Naive thymus-derived CD4-positive, alpha-beta T cell (primary cell): Measurements from ENCODE around the gene TAOK1. TPM values are rescaled to one million over a fixed set of nuclear protein-coding genes. Genes with fewer than 3 reads are reported as not detected.
"Not testable (repeated sequence)": the region's sequence is repeated elsewhere in the genome, so short reads cannot be mapped to it uniquely, and the experiment has no call there.

ENCODE experiments used
- ATAC-seq: fragments of 150-1000 bp; cut with Tn5 transposase; 2 replicates; pipeline ENCODE4 v1.10.0; 2021; ENCODE audit warnings: mild to moderate bottlenecking, moderate library complexity
- CTCF ChIA-PET: fragments of 350-600 bp; sonication (Branson Sonifier 250); formaldehyde crosslinking; loops from one replicate; lab custom pipeline; 2021; ENCODE audit warnings: antibody characterized with exemption; lab: Charles Lee
- POLR2A ChIA-PET: fragments of 350-600 bp; sonication (Branson Sonifier 250); formaldehyde crosslinking; loops from one replicate; lab custom pipeline; 2021; ENCODE audit warnings: antibody characterized with exemption, inconsistent platforms; lab: Charles Lee
- DNase-seq, 9 donors: peaks; one replicate each; pipeline versions ENCODE4 v3.0.0 to v3.0.0-alpha.2; 2020 to 2022; ENCODE audit warnings: mixed read lengths in 1 of 9
- H3K27ac ChIP-seq: one replicate; pipeline ENCODE4 v1.7.0; 2013; ENCODE audit warnings: mild to moderate bottlenecking, low read depth, low read length, moderate library complexity
- H3K27me3 ChIP-seq, 2 donors: one replicate each; pipeline ENCODE4 v1.7.0; 2013; ENCODE audit warnings: low read length in 2 of 2, mild to moderate bottlenecking in 2 of 2, moderate library complexity in 2 of 2; ENCODE audit not compliant: control insufficient read depth in 2 of 2, insufficient read depth in 2 of 2
- H3K36me3 ChIP-seq, 3 experiments: 1 replicate in 2 of 3; 2 replicates in 1 of 3; pipeline ENCODE4 v1.7.0; 2013; ENCODE audit warnings: low read length in 3 of 3, mild to moderate bottlenecking in 3 of 3, moderate library complexity in 1 of 3; ENCODE audit not compliant: insufficient read depth in 3 of 3, control insufficient read depth in 2 of 3
- H3K4me1 ChIP-seq, 2 donors: one replicate each; pipeline ENCODE4 v1.7.0; 2013; ENCODE audit warnings: low read length in 2 of 2, mild to moderate bottlenecking in 2 of 2, moderate library complexity in 1 of 2; ENCODE audit not compliant: control insufficient read depth in 2 of 2, insufficient read depth in 2 of 2
- H3K4me3 ChIP-seq: 2 replicates; pipeline ENCODE4 v1.7.0; 2013; ENCODE audit warnings: mild to moderate bottlenecking, low read length
- H3K9me3 ChIP-seq, 3 experiments: 1 replicate in 2 of 3; 2 replicates in 1 of 3; pipeline ENCODE4 v1.7.0; 2013; ENCODE audit warnings: low read length in 3 of 3; ENCODE audit not compliant: control insufficient read depth in 2 of 3
- H3K27ac Mint-ChIP-seq, 9 donors: one replicate each; pipeline ENCODE4 v1.8.0; 2020 to 2022; ENCODE audit warnings: mixed read lengths in 9 of 9, mild to moderate bottlenecking in 8 of 9, moderate library complexity in 5 of 9, inconsistent platforms in 2 of 9
- H3K27me3 Mint-ChIP-seq, 5 donors: one replicate each; pipeline ENCODE4 v1.8.0; 2021 to 2022; ENCODE audit warnings: mixed read lengths in 5 of 5, mild to moderate bottlenecking in 1 of 5
- H3K36me3 Mint-ChIP-seq, 5 donors: one replicate each; pipeline ENCODE4 v1.8.0; 2020 to 2022; ENCODE audit warnings: mixed read lengths in 5 of 5, mild to moderate bottlenecking in 3 of 5, inconsistent platforms in 1 of 5
- H3K4me1 Mint-ChIP-seq, 7 donors: one replicate each; pipeline ENCODE4 v1.8.0; 2020 to 2022; ENCODE audit warnings: mixed read lengths in 7 of 7, mild to moderate bottlenecking in 3 of 7, inconsistent platforms in 1 of 7
- H3K4me3 Mint-ChIP-seq, 10 donors: one replicate each; pipeline ENCODE4 v1.8.0; 2020 to 2022; ENCODE audit warnings: mild to moderate bottlenecking in 10 of 10, mixed read lengths in 10 of 10, moderate library complexity in 6 of 10, inconsistent platforms in 2 of 10
- H3K9me3 Mint-ChIP-seq, 11 donors: one replicate each; pipeline ENCODE4 v1.8.0; 2020 to 2022; ENCODE audit warnings: mixed read lengths in 11 of 11, mild to moderate bottlenecking in 4 of 11, inconsistent platforms in 1 of 11, moderate library complexity in 1 of 11
- intact Hi-C, 2 donors: fragments of 100-400 bp; cut with micrococcal nuclease; formaldehyde crosslinking; loops; one replicate each; pipeline ENCODE4 v1.15.1; 2023
- polyA plus RNA-seq, 2 donors: library from polyadenylated mRNA; unstranded; fragments of 300-500 nt; fragmentation: Illumina TruSeq; gene quantifications; one replicate each; pipeline ENCODE4 v1.2.3, GENCODE V29; 2021
- total RNA-seq, 6 experiments: library from RNA in 5 of 6; stranded (reverse) in 5 of 6; gene quantifications; 1 replicate in 5 of 6; 2 replicates in 1 of 6; pipeline ENCODE4 v1.2.3 and lab custom pipeline; 2021 to 2026

Gene TAOK1
- total and polyA plus RNA-seq, 7 experiments from 2014 or later = 2.2 to 70.1 (median 63.9) TPM

- Mint-ChIP-seq H3K4me3 (no peak overlapping the region), H3K36me3 (peaks cover 9 to 26% (median 19%) of the 10 kb centered on the region in 5 donors), H3K9me3 (no peaks in the 10 kb centered on the region), H3K4me1 (peaks cover 0 to 8% (median 3%) of the 10 kb centered on the region in 7 donors), H3K27ac (no peak overlapping the region), H3K27me3 (no peaks in the 10 kb centered on the region)
- no peaks in the 10 kb centered on the region for H3K4me1 ChIP-seq
- no peak for DNase-seq
- no peaks in the 10 kb centered on the region for H3K9me3 ChIP-seq
- CTCF ChIA-PET = no interaction called here
- H3K4me3 ChIP-seq = no peak overlapping the region
- no peaks in the 10 kb centered on the region for H3K27me3 ChIP-seq
- intact Hi-C loops = no loop called here
- POLR2A ChIA-PET = interaction anchor here (1.0 kb wide), 1 partner anchor 9 kb away, joined by 3 read pairs; no protein-coding TSS in a partner anchor
- H3K27ac ChIP-seq = no peak overlapping the region
- H3K36me3 ChIP-seq = peaks cover 0 to 15% (median 0%) of the 10 kb centered on the region in 3 experiments
- ATAC-seq = no peak
Measured at GRCh38 chr17:29469276-29469675, 79.1 kb downstream of the TAOK1 start.

DNA sequence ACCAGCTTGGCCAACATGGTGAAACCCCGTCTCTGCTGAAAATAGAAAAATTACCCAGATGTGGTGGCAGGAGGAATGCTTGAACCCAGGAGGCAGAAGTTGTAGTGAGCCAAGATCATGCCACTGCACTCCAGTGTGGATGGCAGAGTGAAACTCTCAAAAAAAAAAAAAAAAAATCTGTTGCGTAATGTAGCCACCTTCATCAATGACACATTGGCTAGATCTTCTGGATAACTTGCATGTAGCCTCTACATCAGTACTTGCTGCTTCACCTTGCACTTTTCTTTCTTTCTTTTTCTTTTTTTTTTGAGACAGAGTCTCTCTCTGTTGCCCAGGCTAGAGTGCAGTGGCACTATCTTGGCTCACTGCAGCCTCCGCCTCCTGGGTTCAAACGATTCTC is 83.3 kb downstream of the TAOK1 start:
- intact Hi-C loops, H3K4me1 ChIP-seq, H3K4me3 Mint-ChIP-seq, H3K27me3 ChIP-seq, H3K9me3 ChIP-seq, POLR2A ChIA-PET, H3K4me3 ChIP-seq, H3K9me3 Mint-ChIP-seq, DNase-seq, H3K27ac ChIP-seq, ATAC-seq, H3K27me3 Mint-ChIP-seq: not testable (repeated sequence)
- H3K4me1 Mint-ChIP-seq = peaks cover 0 to 11% (median 4%) of the 10 kb centered on the region in 7 donors
- H3K27ac Mint-ChIP-seq = peak overlapping the region in 1 of 9 donors; percentile 31
- CTCF ChIA-PET = interaction anchor here (0.7 to 1.1 kb wide), 2 partner anchors 60 to 104 kb away, joined by 3 to 4 read pairs; no protein-coding TSS in a partner anchor
- H3K36me3 Mint-ChIP-seq = peaks cover 10 to 27% (median 19%) of the 10 kb centered on the region in 5 donors
- H3K36me3 ChIP-seq = peaks cover 0 to 16% (median 2%) of the 10 kb centered on the region in 3 experiments

DNA sequence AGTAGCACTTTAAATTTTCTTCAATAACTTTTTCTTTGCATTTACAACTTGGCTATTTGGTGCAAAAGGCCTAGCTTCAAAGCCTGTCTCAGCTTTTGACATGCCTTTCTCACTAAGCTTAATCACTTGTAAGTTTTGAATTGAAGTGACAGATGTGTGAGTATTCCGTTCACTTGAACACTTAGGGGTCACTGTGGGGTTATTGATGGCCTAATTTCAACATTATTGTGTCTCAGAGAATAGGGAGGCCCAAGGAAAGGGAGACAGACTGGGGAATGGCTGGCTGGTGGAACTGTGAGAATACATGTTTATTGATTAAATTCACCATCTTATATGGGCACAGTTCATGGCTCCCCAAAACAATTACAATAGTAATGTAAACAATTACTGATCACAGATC is 84.1 kb downstream of the TAOK1 start:
- no peaks in the 10 kb centered on the region for H3K4me1 ChIP-seq
- DNase-seq = no peak
- intact Hi-C loops = no loop called here
- Mint-ChIP-seq H3K36me3 (peaks cover 10 to 27% (median 19%) of the 10 kb centered on the region in 5 donors), H3K27ac (no peak overlapping the region), H3K9me3 (no peaks in the 10 kb centered on the region), H3K27me3 (no peaks in the 10 kb centered on the region), H3K4me1 (peaks cover 0 to 11% (median 4%) of the 10 kb centered on the region in 7 donors), H3K4me3 (no peak overlapping the region)
- no peak overlapping the region for H3K27ac ChIP-seq
- no peak for ATAC-seq
- H3K27me3 ChIP-seq = no peaks in the 10 kb centered on the region
- H3K4me3 ChIP-seq = no peak overlapping the region
- ChIA-PET CTCF (interaction anchor here (0.7 to 1.1 kb wide), 2 partner anchors 60 to 105 kb away, joined by 3 to 4 read pairs; no protein-coding TSS in a partner anchor), POLR2A (no interaction called here)
- peaks cover 0 to 13% (median 5%) of the 10 kb centered on the region in 3 experiments for H3K36me3 ChIP-seq
- H3K9me3 ChIP-seq = no peaks in the 10 kb centered on the region

GRCh38 chr17:29475891-29476290 is 85.7 kb downstream of the TAOK1 start:
- Histone ChIP-seq H3K36me3 (peaks cover 0 to 18% (median 5%) of the 10 kb centered on the region in 3 experiments), H3K27ac (no peak overlapping the region), H3K4me1 (no peaks in the 10 kb centered on the region), H3K9me3 (no peaks in the 10 kb centered on the region), H3K4me3 (no peak overlapping the region), H3K27me3 (no peaks in the 10 kb centered on the region)
- Mint-ChIP-seq H3K4me1 (peaks cover 0 to 11% (median 4%) of the 10 kb centered on the region in 7 donors), H3K27ac (no peak overlapping the region), H3K4me3 (no peak overlapping the region), H3K36me3 (peaks cover 10 to 27% (median 19%) of the 10 kb centered on the region in 5 donors), H3K27me3 (no peaks in the 10 kb centered on the region), H3K9me3 (no peaks in the 10 kb centered on the region)
- ChIA-PET CTCF (interaction anchor here (0.6 kb wide), 1 partner anchor 18 kb away, joined by 3 read pairs; no protein-coding TSS in a partner anchor), POLR2A (no interaction called here)
- DNase-seq (no peak), ATAC-seq (no peak)
- intact Hi-C loops = no loop called here

DNA sequence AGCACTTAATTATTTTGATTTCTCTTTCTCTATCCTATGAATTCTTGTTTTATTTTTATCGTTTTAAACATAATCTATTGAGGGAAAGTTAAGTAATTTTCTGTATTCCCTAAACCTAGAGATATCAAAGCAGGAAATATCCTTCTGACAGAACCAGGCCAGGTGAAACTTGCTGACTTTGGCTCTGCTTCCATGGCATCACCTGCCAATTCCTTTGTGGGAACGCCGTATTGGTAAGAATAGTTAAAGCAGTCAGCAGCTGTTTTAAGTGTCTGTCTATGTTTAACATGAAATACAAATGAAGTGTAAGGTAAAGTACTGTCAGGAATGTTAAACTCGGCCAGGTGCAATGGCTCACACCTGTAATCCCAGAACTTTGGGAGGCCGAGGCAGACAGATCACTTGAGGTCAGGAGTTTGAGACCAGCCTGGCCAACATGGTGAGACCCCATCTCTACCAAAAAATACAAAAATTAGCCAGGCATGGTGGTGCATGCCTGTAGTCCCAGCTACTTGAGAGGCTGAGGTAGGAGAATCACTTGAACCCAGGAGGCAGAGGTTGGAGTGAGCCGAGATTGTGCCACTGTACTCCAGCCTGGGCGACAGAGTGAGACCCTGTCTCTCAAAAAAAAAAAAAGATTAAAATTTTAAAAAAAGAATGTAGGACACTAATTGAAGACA is 90.2 kb downstream of the TAOK1 start:
- H3K27ac ChIP-seq, H3K27me3 Mint-ChIP-seq, H3K4me3 Mint-ChIP-seq, H3K9me3 Mint-ChIP-seq, DNase-seq, POLR2A ChIA-PET, H3K4me1 ChIP-seq, H3K4me3 ChIP-seq, H3K9me3 ChIP-seq, H3K4me1 Mint-ChIP-seq, ATAC-seq, H3K27me3 ChIP-seq: not testable (repeated sequence)
- Mint-ChIP-seq H3K27ac (peak overlapping the region in 1 of 9 donors; percentile 56), H3K36me3 (peaks cover 0 to 11% (median 6%) of the 10 kb centered on the region in 5 donors)
- intact Hi-C loops = loop anchor here in 1 of 2 donors (10.0 kb wide), 1 partner anchor 54 kb away; no protein-coding TSS in a partner anchor
- H3K36me3 ChIP-seq = peaks cover 0 to 27% (median 5%) of the 10 kb centered on the region in 3 experiments
- CTCF ChIA-PET = interaction anchor here (0.6 kb wide), 1 partner anchor 23 kb away, joined by 6 read pairs; no protein-coding TSS in a partner anchor

DNA sequence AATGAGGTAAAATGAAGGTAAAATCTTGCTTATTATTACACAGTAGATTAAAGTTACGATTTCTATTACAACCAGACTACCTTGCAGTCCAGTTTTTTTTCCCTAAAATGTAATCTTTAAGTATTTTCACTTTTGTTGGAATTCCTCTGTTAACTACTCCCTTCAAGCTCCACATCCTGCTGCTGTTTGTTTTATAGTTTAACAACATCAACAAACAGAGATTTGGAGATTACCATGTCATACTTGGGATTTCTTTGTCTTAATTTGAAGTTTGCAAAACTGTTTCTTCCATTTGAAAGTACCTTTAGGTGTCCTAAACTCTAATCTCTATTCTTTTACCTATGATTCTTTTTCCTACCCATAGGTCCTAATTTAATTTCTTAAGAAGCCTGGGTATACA is 93.3 kb downstream of the TAOK1 start:
- CTCF ChIA-PET = interaction anchor here (0.7 kb wide), 1 partner anchor 720 kb away, joined by 3 read pairs; no protein-coding TSS in a partner anchor
- POLR2A ChIA-PET = interaction anchor here (0.6 to 1.0 kb wide), 2 partner anchors 11 to 45 kb away, joined by 3 read pairs; no protein-coding TSS in a partner anchor
- H3K27me3 ChIP-seq = no peaks in the 10 kb centered on the region
- no peaks in the 10 kb centered on the region for H3K4me1 Mint-ChIP-seq
- DNase-seq = no peak
- no peak overlapping the region for H3K4me3 ChIP-seq
- H3K27ac Mint-ChIP-seq = peak overlapping the region in 1 of 9 donors; percentile 28
- ATAC-seq = no peak
- H3K36me3 Mint-ChIP-seq = peaks cover 0 to 7% (median 4%) of the 10 kb centered on the region in 5 donors
- no peaks in the 10 kb centered on the region for H3K9me3 Mint-ChIP-seq
- no peak overlapping the region for H3K27ac ChIP-seq
- no peaks in the 10 kb centered on the region for H3K9me3 ChIP-seq
- peaks cover 0 to 20% (median 3%) of the 10 kb centered on the region in 3 experiments for H3K36me3 ChIP-seq
- H3K27me3 Mint-ChIP-seq = no peaks in the 10 kb centered on the region
- H3K4me3 Mint-ChIP-seq = no peak overlapping the region
- H3K4me1 ChIP-seq = no peaks in the 10 kb centered on the region
- intact Hi-C loops = loop anchor here in 1 of 2 donors (10.0 kb wide), 1 partner anchor 51 kb away; no protein-coding TSS in a partner anchor
